CD4-positive, alpha-beta T cell treated with Interleukin-1 beta for 1 hour (primary cell): ENCODE results near the gene PSEN1.

Source experiments
- DNase-seq, 2 donors: peaks; one replicate each; pipeline ENCODE4 v3.0.0-alpha.2; 2020 to 2022

The PSEN1 gene

GRCh38 chr14:73241481-73242165, 105.3 kb downstream of the PSEN1 start:
- DNase-seq, result no peak

GRCh38 chr14:73242357-73242901, 106.1 kb downstream of the PSEN1 start:
- no peak for DNase-seq

GRCh38 chr14:73243341-73243740, 107.0 kb downstream of the PSEN1 start:
- no peak for DNase-seq

DNA sequence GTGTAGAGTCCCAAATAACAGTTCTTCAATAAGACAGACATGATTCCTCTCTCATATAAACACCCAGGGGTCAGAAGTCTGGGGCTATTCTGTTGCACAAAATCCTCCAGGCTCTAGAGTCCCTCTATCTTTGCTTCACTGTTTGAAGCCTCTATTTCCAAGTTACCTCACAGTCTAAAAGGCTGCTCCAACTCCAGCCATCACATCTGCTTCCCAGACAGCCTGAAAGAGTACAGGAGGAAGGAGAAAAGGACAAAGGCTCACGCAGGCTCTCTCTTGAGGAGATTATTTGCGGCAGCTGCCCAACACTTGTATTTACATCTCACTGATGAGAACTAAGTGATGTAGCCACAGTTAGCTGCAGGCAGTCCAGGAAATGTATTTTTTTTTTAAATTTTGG, 107.4 kb downstream of the PSEN1 start:
- no peak for DNase-seq

- no peak for DNase-seq
These were observed 108.4 kb downstream of the PSEN1 start for GRCh38 chr14:73244541-73245290.

DNA sequence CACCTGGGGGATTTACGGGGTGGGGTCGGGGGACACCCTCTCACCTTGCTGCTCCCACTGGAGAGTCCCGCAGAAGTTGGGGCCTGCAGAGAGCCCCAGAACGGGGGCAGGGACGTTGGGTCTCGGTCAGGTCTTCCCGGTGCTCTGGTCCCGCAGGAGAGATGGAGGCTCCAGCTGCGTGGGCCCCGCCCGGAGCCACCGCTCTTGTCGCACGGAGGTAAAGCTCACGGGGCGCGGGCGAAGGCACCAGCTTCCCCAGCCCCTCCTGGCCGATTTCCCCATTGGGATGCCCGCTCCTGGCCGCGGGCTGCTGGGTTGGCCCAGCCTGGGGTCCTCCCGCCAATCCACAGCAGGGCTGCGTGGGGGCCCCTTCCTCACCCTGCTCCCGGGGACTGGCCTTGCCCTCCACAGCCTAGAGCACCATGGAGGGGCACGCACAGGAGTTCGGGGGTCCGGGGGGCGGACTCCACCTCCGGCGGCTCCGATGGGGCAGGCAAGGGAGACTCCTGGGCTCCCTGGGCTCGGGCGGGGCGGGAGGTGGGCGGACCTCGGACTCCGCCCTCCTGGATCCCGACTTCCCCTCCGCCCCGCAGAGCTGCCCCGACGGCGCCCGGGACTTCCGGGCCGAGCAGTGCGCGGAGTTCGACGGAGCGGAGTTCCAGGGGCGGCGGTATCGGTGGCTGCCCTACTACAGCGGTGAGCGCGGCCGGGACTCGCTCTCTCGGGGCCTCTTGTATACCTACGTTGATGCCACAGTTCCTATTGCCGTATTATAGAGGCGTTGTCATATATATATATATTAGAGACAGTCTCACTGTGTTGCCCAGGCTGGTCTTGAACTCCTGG, 109.4 kb downstream of the PSEN1 start:
- DNase-seq, result peak; percentile 44 to 65

DNA sequence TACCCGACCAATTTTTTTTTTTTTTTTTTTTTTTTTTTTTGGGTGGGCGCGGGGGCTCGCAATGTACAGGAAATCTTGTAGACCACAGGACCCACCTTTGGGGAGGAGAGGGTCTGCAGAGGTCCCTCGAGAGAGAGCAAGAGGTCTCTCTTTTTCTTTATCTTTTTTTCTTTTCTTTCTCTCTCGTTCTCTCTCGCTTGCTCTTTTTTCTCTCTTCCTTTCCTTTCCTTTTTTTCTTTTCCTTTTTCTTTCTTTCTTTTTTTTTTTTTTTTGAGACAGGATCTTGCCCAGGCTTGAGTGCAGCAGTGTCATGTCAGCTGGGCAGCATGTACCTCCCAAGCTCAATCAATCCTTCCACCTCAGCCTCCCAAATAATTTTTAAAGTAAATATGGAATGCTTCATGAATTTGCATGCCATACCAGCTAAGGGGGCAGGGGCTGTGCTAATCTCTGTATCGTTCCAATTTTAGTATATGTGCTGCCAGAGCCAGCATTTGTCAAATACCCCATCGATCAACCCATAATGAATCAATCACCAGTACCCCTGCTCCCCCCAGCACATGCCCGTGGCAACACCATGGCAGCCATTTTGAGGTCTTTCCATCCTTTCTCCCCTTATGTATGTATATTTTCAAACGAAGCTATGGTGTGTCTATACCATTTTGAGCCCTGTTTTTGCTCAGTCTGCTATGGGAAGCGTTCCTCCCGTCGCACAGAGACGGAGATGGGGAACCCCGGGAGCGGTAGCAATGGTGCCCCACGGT, 110.3 kb downstream of the PSEN1 start:
- no peak for DNase-seq

- DNase-seq, result no peak
These were observed 112.0 kb downstream of the PSEN1 start for GRCh38 chr14:73248108-73248868.

DNA sequence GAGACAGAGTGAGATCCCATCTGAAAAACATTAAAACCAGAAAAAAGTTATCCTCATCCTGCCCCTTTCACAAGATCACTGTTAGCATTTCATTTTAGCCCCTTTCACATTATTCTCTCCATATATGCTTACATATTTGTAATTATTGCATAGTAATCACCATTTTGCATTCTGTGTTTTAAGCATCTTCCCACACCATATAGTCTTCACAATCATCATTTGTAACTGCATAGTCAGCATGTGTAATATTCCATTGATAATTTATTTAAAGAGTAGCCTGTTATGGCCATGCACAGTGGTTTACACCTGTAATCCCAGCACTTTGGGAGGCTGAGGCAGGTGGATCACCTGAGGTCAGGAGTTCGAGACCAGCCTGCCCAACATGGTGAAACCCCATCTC, 112.8 kb downstream of the PSEN1 start:
- no peak for DNase-seq

GRCh38 chr14:73249564-73250316, 113.4 kb downstream of the PSEN1 start:
- DNase-seq, result no peak

DNA sequence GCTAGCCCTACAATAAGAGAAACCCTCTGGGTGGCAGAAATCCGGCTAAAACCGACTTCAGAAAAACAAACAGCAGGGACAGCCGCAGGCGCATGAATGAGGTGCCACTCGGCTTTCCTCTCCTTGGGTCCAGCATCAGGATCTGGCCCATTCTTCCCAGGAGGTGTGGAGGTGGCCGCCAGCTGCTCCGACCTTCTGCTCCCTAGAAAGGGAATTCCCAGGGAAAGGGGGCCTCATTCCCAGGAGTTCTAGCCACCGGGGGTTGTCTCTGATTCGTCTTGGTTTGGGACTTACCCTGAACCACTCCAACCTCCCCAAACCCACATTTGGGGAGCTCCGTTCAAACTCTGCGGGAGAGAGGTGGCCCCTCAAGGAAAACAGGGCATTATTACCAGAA, 114.0 kb downstream of the PSEN1 start:
- DNase-seq, result no peak

DNA sequence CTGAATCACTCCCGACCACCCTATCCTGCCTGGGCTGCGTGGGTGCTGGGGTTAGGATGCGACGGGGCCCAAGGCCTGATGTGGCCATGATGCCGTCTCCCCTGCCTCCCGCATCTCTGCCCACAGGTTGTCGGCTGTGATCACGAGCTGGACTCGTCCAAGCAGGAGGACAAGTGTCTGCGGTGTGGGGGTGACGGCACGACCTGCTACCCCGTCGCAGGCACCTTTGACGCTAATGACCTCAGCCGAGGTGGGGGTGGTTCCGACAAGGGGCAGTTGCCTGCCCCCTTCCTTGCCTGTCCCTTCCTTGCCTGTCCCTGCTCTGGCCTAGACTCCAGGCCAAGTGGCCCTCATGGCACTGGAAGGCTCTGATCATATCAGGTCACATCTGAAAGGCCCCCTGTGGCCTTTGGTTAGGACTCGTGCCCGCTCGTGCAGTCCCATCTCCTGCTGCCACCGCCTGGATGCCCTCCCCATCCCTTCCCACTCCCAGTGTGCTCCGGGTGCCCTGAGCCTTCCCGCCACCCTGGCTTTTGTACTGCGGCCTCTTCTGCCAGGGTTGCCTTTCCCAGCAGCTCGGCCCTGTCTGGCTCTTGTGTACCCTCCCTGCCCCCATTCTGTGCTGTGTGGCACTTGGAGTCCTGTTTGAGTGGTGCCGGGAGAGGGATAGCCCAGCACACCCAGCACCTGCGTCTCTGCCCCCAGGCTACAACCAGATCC, 114.6 kb downstream of the PSEN1 start:
- DNase-seq, result no peak

DNA sequence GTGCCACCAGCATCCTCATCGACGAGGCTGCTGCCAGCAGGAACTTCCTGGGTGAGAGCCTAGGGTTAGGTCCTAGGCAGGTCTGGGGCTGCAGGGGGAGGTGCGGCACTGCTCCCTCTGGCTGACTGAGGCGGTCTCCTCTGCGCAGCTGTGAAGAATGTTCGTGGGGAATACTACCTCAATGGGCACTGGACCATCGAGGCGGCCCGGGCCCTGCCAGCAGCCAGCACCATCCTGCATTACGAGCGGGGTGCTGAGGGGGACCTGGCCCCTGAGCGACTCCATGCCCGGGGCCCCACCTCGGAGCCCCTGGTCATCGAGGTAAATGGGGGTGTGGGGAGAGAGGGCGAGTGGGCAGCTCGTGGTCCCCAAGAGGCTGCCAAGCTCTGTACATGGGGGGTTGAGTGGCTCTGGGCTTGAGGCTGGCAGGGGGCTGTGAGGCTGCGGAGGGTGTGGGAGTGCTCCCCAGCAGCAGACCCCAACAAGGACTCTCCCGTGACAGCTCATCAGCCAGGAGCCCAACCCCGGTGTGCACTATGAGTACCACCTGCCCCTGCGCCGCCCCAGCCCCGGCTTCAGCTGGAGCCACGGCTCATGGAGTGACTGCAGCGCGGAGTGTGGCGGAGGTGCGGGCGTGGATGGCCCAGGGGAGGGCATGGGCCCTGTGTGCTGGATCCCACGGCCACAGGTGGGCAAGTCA, 115.4 kb downstream of the PSEN1 start:
- DNase-seq, result no peak

DNA sequence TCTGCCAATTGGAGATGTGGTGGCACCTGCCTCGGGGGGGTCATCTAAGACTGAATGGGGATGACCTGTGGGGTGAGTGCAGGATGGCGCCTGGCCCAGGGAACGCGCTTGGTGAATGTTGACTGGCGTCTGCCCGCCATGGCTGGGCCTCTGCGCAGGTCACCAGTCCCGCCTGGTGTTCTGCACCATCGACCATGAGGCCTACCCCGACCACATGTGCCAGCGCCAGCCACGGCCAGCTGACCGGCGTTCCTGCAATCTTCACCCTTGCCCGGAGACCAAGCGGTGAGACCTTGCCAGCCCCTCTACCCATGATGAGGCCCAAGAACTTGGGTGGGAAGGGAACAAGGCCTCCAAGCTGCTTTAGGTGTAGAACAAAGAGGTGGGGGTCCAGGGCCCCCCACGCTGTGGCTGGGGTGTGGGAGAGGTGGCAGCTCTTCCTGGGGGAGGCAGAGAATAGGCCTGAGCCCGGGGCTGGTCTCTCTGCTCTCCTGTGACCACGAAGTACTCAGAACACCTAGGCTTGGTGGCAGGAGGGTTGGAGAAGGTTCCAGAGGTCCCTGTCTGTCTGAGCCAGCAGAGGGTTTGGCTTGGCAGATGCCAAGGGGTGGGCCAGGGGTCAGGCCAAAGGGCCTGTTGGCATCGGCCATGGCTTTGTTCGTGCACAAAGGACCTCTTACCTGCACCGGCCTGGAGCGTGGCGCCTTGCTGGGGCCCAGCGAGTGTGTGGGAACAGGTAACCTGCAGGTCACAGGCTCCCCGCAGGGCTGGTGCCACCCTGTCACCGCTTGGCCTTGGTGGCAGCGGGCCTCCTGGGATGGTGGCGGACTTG, 116.4 kb downstream of the PSEN1 start:
- DNase-seq, result no peak

- DNase-seq, result no peak
These were observed 117.0 kb downstream of the PSEN1 start for GRCh38 chr14:73253323-73253610.

DNA sequence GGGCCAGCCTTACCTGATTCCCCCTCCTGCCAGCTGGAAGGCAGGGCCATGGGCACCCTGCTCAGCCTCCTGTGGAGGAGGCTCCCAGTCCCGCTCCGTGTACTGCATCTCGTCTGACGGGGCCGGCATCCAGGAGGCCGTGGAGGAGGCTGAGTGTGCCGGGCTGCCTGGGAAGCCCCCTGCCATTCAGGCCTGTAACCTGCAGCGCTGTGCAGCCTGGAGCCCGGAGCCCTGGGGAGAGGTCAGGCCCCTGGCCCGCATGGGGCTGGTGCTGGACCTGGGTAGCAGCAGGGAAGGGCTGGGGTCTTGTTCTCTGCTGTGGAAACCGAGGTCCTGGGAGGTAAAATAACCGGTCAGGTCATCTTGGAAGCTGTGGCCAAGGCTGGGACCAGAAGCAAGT, 117.4 kb downstream of the PSEN1 start:
- no peak for DNase-seq

- no peak for DNase-seq
These were observed 118.1 kb downstream of the PSEN1 start for GRCh38 chr14:73254247-73255004.

- DNase-seq, result no peak
These were observed 118.7 kb downstream of the PSEN1 start for GRCh38 chr14:73255005-73255400.
